Naive thymus-derived CD4-positive, alpha-beta T cell (primary cell): ENCODE results near the gene TBC1D1. TPM values are rescaled to one million over a fixed set of nuclear protein-coding genes. Genes with fewer than 3 reads are reported as not detected.

ENCODE experiments used
- ATAC-seq: fragments of 150-1000 bp; cut with Tn5 transposase; 2 replicates; pipeline ENCODE4 v1.10.0; 2021; ENCODE audit warnings: mild to moderate bottlenecking, moderate library complexity
- CTCF ChIA-PET: fragments of 350-600 bp; sonication (Branson Sonifier 250); formaldehyde crosslinking; loops from one replicate; lab custom pipeline; 2021; ENCODE audit warnings: antibody characterized with exemption; lab: Charles Lee
- POLR2A ChIA-PET: fragments of 350-600 bp; sonication (Branson Sonifier 250); formaldehyde crosslinking; loops from one replicate; lab custom pipeline; 2021; ENCODE audit warnings: antibody characterized with exemption, inconsistent platforms; lab: Charles Lee
- DNase-seq, 9 donors: peaks; one replicate each; pipeline versions ENCODE4 v3.0.0 to v3.0.0-alpha.2; 2020 to 2022; ENCODE audit warnings: mixed read lengths in 1 of 9
- H3K27ac ChIP-seq: one replicate; pipeline ENCODE4 v1.7.0; 2013; ENCODE audit warnings: mild to moderate bottlenecking, low read depth, low read length, moderate library complexity
- H3K27me3 ChIP-seq, 2 donors: one replicate each; pipeline ENCODE4 v1.7.0; 2013; ENCODE audit warnings: low read length in 2 of 2, mild to moderate bottlenecking in 2 of 2, moderate library complexity in 2 of 2; ENCODE audit not compliant: control insufficient read depth in 2 of 2, insufficient read depth in 2 of 2
- H3K36me3 ChIP-seq, 3 experiments: 1 replicate in 2 of 3; 2 replicates in 1 of 3; pipeline ENCODE4 v1.7.0; 2013; ENCODE audit warnings: low read length in 3 of 3, mild to moderate bottlenecking in 3 of 3, moderate library complexity in 1 of 3; ENCODE audit not compliant: insufficient read depth in 3 of 3, control insufficient read depth in 2 of 3
- H3K4me1 ChIP-seq, 2 donors: one replicate each; pipeline ENCODE4 v1.7.0; 2013; ENCODE audit warnings: low read length in 2 of 2, mild to moderate bottlenecking in 2 of 2, moderate library complexity in 1 of 2; ENCODE audit not compliant: control insufficient read depth in 2 of 2, insufficient read depth in 2 of 2
- H3K4me3 ChIP-seq: 2 replicates; pipeline ENCODE4 v1.7.0; 2013; ENCODE audit warnings: mild to moderate bottlenecking, low read length
- H3K9me3 ChIP-seq, 3 experiments: 1 replicate in 2 of 3; 2 replicates in 1 of 3; pipeline ENCODE4 v1.7.0; 2013; ENCODE audit warnings: low read length in 3 of 3; ENCODE audit not compliant: control insufficient read depth in 2 of 3
- H3K27ac Mint-ChIP-seq, 9 donors: one replicate each; pipeline ENCODE4 v1.8.0; 2020 to 2022; ENCODE audit warnings: mixed read lengths in 9 of 9, mild to moderate bottlenecking in 8 of 9, moderate library complexity in 5 of 9, inconsistent platforms in 2 of 9
- H3K27me3 Mint-ChIP-seq, 5 donors: one replicate each; pipeline ENCODE4 v1.8.0; 2021 to 2022; ENCODE audit warnings: mixed read lengths in 5 of 5, mild to moderate bottlenecking in 1 of 5
- H3K36me3 Mint-ChIP-seq, 5 donors: one replicate each; pipeline ENCODE4 v1.8.0; 2020 to 2022; ENCODE audit warnings: mixed read lengths in 5 of 5, mild to moderate bottlenecking in 3 of 5, inconsistent platforms in 1 of 5
- H3K4me1 Mint-ChIP-seq, 7 donors: one replicate each; pipeline ENCODE4 v1.8.0; 2020 to 2022; ENCODE audit warnings: mixed read lengths in 7 of 7, mild to moderate bottlenecking in 3 of 7, inconsistent platforms in 1 of 7
- H3K4me3 Mint-ChIP-seq, 10 donors: one replicate each; pipeline ENCODE4 v1.8.0; 2020 to 2022; ENCODE audit warnings: mild to moderate bottlenecking in 10 of 10, mixed read lengths in 10 of 10, moderate library complexity in 6 of 10, inconsistent platforms in 2 of 10
- H3K9me3 Mint-ChIP-seq, 11 donors: one replicate each; pipeline ENCODE4 v1.8.0; 2020 to 2022; ENCODE audit warnings: mixed read lengths in 11 of 11, mild to moderate bottlenecking in 4 of 11, inconsistent platforms in 1 of 11, moderate library complexity in 1 of 11
- intact Hi-C, 2 donors: fragments of 100-400 bp; cut with micrococcal nuclease; formaldehyde crosslinking; loops; one replicate each; pipeline ENCODE4 v1.15.1; 2023
- polyA plus RNA-seq, 2 donors: library from polyadenylated mRNA; unstranded; fragments of 300-500 nt; fragmentation: Illumina TruSeq; gene quantifications; one replicate each; pipeline ENCODE4 v1.2.3, GENCODE V29; 2021
- total RNA-seq, 6 experiments: library from RNA in 5 of 6; stranded (reverse) in 5 of 6; gene quantifications; 1 replicate in 5 of 6; 2 replicates in 1 of 6; pipeline ENCODE4 v1.2.3 and lab custom pipeline; 2021 to 2026

Gene TBC1D1
- total and polyA plus RNA-seq, 7 experiments from 2014 or later: 19.4 to 66.8 (median 46.9) TPM

- no peak overlapping the region for H3K4me3 ChIP-seq
- peak overlapping the region in 1 of 9 donors; percentile 31 for H3K27ac Mint-ChIP-seq
- no peak for ATAC-seq
- peaks cover 5 to 14% of the 10 kb centered on the region in 2 donors for H3K4me1 ChIP-seq
- peaks cover 30 to 70% (median 52%) of the 10 kb centered on the region in 7 donors for H3K4me1 Mint-ChIP-seq
- no peaks in the 10 kb centered on the region for H3K27me3 ChIP-seq
- ChIA-PET CTCF (no interaction called here), POLR2A (no interaction called here)
- no peak overlapping the region for H3K4me3 Mint-ChIP-seq
- H3K36me3 ChIP-seq: no peaks in the 10 kb centered on the region
- intact Hi-C loops: loop anchor here in 1 of 2 donors (2.0 kb wide), 1 partner anchor 15 kb away; no protein-coding TSS in a partner anchor
- H3K9me3 Mint-ChIP-seq: no peaks in the 10 kb centered on the region
- H3K27me3 Mint-ChIP-seq: no peaks in the 10 kb centered on the region
- DNase-seq: no peak
- no peaks in the 10 kb centered on the region for H3K9me3 ChIP-seq
- H3K27ac ChIP-seq: no peak overlapping the region
- H3K36me3 Mint-ChIP-seq: peaks cover 0 to 4% (median 0%) of the 10 kb centered on the region in 5 donors
These were observed 111.0 kb downstream of the TBC1D1 start for GRCh38 chr4:38001927-38002326.

- POLR2A ChIA-PET: no interaction called here
- H3K4me1 Mint-ChIP-seq: peaks cover 27 to 68% (median 48%) of the 10 kb centered on the region in 7 donors
- CTCF ChIA-PET: no interaction called here
- intact Hi-C loops: loop anchor here in 1 of 2 donors (2.0 kb wide), 1 partner anchor 14 kb away; no protein-coding TSS in a partner anchor
- H3K9me3 Mint-ChIP-seq: no peaks in the 10 kb centered on the region
- Histone ChIP-seq H3K27me3 (no peaks in the 10 kb centered on the region), H3K4me1 (peaks cover 5 to 14% of the 10 kb centered on the region in 2 donors), H3K36me3 (no peaks in the 10 kb centered on the region), H3K9me3 (no peaks in the 10 kb centered on the region), H3K4me3 (no peak overlapping the region), H3K27ac (no peak overlapping the region)
- H3K36me3 Mint-ChIP-seq: peaks cover 0 to 4% (median 0%) of the 10 kb centered on the region in 5 donors
- H3K27me3 Mint-ChIP-seq: no peaks in the 10 kb centered on the region
- peak overlapping the region in 1 of 9 donors; percentile 31 for H3K27ac Mint-ChIP-seq
- ATAC-seq (peak; percentile 15), DNase-seq (no peak)
- H3K4me3 Mint-ChIP-seq: no peak overlapping the region
These were observed 111.7 kb downstream of the TBC1D1 start for GRCh38 chr4:38002451-38003071.

GRCh38 chr4:38003102-38003501 lies 112.2 kb downstream of the TBC1D1 start:
- no peak for DNase-seq
- peak; percentile 69 for ATAC-seq
- H3K27ac Mint-ChIP-seq: no peak overlapping the region

GRCh38 chr4:38003628-38004027 lies 112.7 kb downstream of the TBC1D1 start:
- Mint-ChIP-seq H3K9me3 (no peaks in the 10 kb centered on the region), H3K27me3 (peaks cover 0 to 2% (median 0%) of the 10 kb centered on the region in 5 donors), H3K4me3 (no peak overlapping the region), H3K36me3 (peaks cover 0 to 4% (median 0%) of the 10 kb centered on the region in 5 donors), H3K27ac (no peak overlapping the region), H3K4me1 (peaks cover 21 to 67% (median 40%) of the 10 kb centered on the region in 7 donors)
- intact Hi-C loops: loop anchor here in 1 of 2 donors (2.0 kb wide), 1 partner anchor 13 kb away; no protein-coding TSS in a partner anchor
- H3K4me1 ChIP-seq: peaks cover 5 to 14% of the 10 kb centered on the region in 2 donors
- DNase-seq (no peak), ATAC-seq (no peak)
- POLR2A ChIA-PET: interaction anchor here (0.6 kb wide), 1 partner anchor 1654 kb away, joined by 5 read pairs; no protein-coding TSS in a partner anchor
- H3K36me3 ChIP-seq: no peaks in the 10 kb centered on the region
- CTCF ChIA-PET: interaction anchor here (0.6 kb wide), 1 partner anchor 37 kb away, joined by 3 read pairs; no protein-coding TSS in a partner anchor
- H3K9me3 ChIP-seq: no peaks in the 10 kb centered on the region
- no peaks in the 10 kb centered on the region for H3K27me3 ChIP-seq
- H3K4me3 ChIP-seq: no peak overlapping the region
- no peak overlapping the region for H3K27ac ChIP-seq

More at GRCh38 chr4:38003102-38003501, 112.2 kb downstream of the TBC1D1 start:
- no peaks in the 10 kb centered on the region for H3K27me3 Mint-ChIP-seq
- H3K4me3 Mint-ChIP-seq: peak overlapping the region in 1 of 10 donors; percentile 0
- Histone ChIP-seq H3K27me3 (no peaks in the 10 kb centered on the region), H3K27ac (no peak overlapping the region), H3K4me3 (no peak overlapping the region), H3K4me1 (peaks cover 5 to 14% of the 10 kb centered on the region in 2 donors), H3K9me3 (no peaks in the 10 kb centered on the region), H3K36me3 (no peaks in the 10 kb centered on the region)
- ChIA-PET POLR2A (no interaction called here), CTCF (no interaction called here)
- H3K4me1 Mint-ChIP-seq: peaks cover 24 to 67% (median 43%) of the 10 kb centered on the region in 7 donors
- H3K36me3 Mint-ChIP-seq: peaks cover 0 to 4% (median 0%) of the 10 kb centered on the region in 5 donors
- no peaks in the 10 kb centered on the region for H3K9me3 Mint-ChIP-seq
- intact Hi-C loops: loop anchor here in 1 of 2 donors (2.0 kb wide), 1 partner anchor 14 kb away; no protein-coding TSS in a partner anchor

- intact Hi-C loops: no loop called here
- H3K4me1 ChIP-seq: peaks cover 2 to 14% of the 10 kb centered on the region in 2 donors
- H3K9me3 Mint-ChIP-seq: no peaks in the 10 kb centered on the region
These were observed 113.2 kb downstream of the TBC1D1 start for GRCh38 chr4:38004062-38004461.

GRCh38 chr4:38004887-38005286 lies 114.0 kb downstream of the TBC1D1 start:
- Histone ChIP-seq H3K9me3 (no peaks in the 10 kb centered on the region), H3K27ac (no peak overlapping the region), H3K27me3 (no peaks in the 10 kb centered on the region), H3K4me3 (no peak overlapping the region), H3K36me3 (no peaks in the 10 kb centered on the region), H3K4me1 (peaks cover 0 to 14% of the 10 kb centered on the region in 2 donors)
- peaks cover 8 to 62% (median 32%) of the 10 kb centered on the region in 7 donors for H3K4me1 Mint-ChIP-seq
- peak overlapping the region in 2 of 9 donors; percentile 7 to 11 for H3K27ac Mint-ChIP-seq
- DNase-seq (no peak), ATAC-seq (no peak)
- POLR2A ChIA-PET: no interaction called here
- no peaks in the 10 kb centered on the region for H3K36me3 Mint-ChIP-seq
- no peak overlapping the region for H3K4me3 Mint-ChIP-seq
- CTCF ChIA-PET: interaction anchor here (0.6 kb wide), 1 partner anchor 584 kb away, joined by 3 read pairs; no protein-coding TSS in a partner anchor
- intact Hi-C loops: no loop called here
- no peaks in the 10 kb centered on the region for H3K9me3 Mint-ChIP-seq
- H3K27me3 Mint-ChIP-seq: peaks cover 0 to 2% (median 0%) of the 10 kb centered on the region in 5 donors

More at GRCh38 chr4:38004062-38004461, 113.2 kb downstream of the TBC1D1 start:
- Histone ChIP-seq H3K9me3 (no peaks in the 10 kb centered on the region), H3K27ac (no peak overlapping the region), H3K36me3 (no peaks in the 10 kb centered on the region), H3K4me3 (no peak overlapping the region), H3K27me3 (no peaks in the 10 kb centered on the region)
- ATAC-seq (no peak), DNase-seq (no peak)
- ChIA-PET CTCF (interaction anchor here (0.6 kb wide), 1 partner anchor 36 kb away, joined by 3 read pairs; no protein-coding TSS in a partner anchor), POLR2A (interaction anchor here (0.6 kb wide), 1 partner anchor 1654 kb away, joined by 5 read pairs; no protein-coding TSS in a partner anchor)
- peak overlapping the region in 1 of 9 donors; percentile 17 for H3K27ac Mint-ChIP-seq
- peaks cover 0 to 4% (median 0%) of the 10 kb centered on the region in 5 donors for H3K36me3 Mint-ChIP-seq
- H3K4me3 Mint-ChIP-seq: no peak overlapping the region
- H3K27me3 Mint-ChIP-seq: peaks cover 0 to 2% (median 0%) of the 10 kb centered on the region in 5 donors
- H3K4me1 Mint-ChIP-seq: peaks cover 17 to 67% (median 36%) of the 10 kb centered on the region in 7 donors
